Left renal pelvis (tissue), 4 donors: ENCODE results near the gene BBS9. TPM values are rescaled to one million over a fixed set of nuclear protein-coding genes. Genes with fewer than 3 reads are reported as not detected.
"Not testable (repeated sequence)": the region's sequence is repeated elsewhere in the genome, so short reads cannot be mapped to it uniquely, and the experiment has no call there.

ENCODE experiments used
- DNase-seq, 4 donors: peaks; one replicate each; pipeline ENCODE4 v3.0.0-alpha.2; 2013; ENCODE audit warnings: low read depth in 4 of 4, low spot score in 3 of 4
- polyA plus RNA-seq, 4 donors: library from polyadenylated mRNA; unstranded; fragments of 120-200 nt; gene quantifications; one replicate each; pipeline ENCODE4 v1.2.1, GENCODE V29; 2013; ENCODE audit not compliant: insufficient read length in 4 of 4

The BBS9 gene
- polyA plus RNA-seq, 4 donors: 16.2 to 20.2 (median 18.9) TPM

GRCh38 chr7:33485747-33486493 lies 356.6 kb downstream of the BBS9 start:
- no peak for DNase-seq

GRCh38 chr7:33486633-33487032 lies 357.3 kb downstream of the BBS9 start:
- DNase-seq: no peak

GRCh38 chr7:33487998-33488682 lies 358.8 kb downstream of the BBS9 start:
- DNase-seq: no peak

- no peak for DNase-seq
Observed at GRCh38 chr7:33494474-33494873, 365.1 kb downstream of the BBS9 start.

GRCh38 chr7:33495207-33495606 lies 365.8 kb downstream of the BBS9 start:
- DNase-seq: no peak

GRCh38 chr7:33497051-33497450 lies 367.7 kb downstream of the BBS9 start:
- no peak for DNase-seq

GRCh38 chr7:33500703-33501701 lies 371.6 kb downstream of the BBS9 start:
- no peak for DNase-seq

- DNase-seq: no peak
Observed at GRCh38 chr7:33503014-33503413, 373.6 kb downstream of the BBS9 start.

GRCh38 chr7:33503736-33504135 lies 374.4 kb downstream of the BBS9 start:
- no peak for DNase-seq

GRCh38 chr7:33504266-33504665 lies 374.9 kb downstream of the BBS9 start:
- no peak for DNase-seq

GRCh38 chr7:33509206-33509605 lies 379.8 kb downstream of the BBS9 start:
- no peak for DNase-seq

GRCh38 chr7:33511778-33512177 lies 382.4 kb downstream of the BBS9 start:
- no peak for DNase-seq

GRCh38 chr7:33516568-33516967 lies 387.2 kb downstream of the BBS9 start:
- DNase-seq: no peak

- no peak for DNase-seq
Observed at GRCh38 chr7:33517191-33517590, 387.8 kb downstream of the BBS9 start.

- not testable (repeated sequence) for DNase-seq
Observed at GRCh38 chr7:33527008-33527407, 397.6 kb downstream of the BBS9 start.

GRCh38 chr7:33527613-33528012 lies 398.2 kb downstream of the BBS9 start:
- DNase-seq: not testable (repeated sequence)

- DNase-seq: no peak
Observed at GRCh38 chr7:33529070-33529469, 399.7 kb downstream of the BBS9 start.

GRCh38 chr7:33530664-33531063 lies 401.3 kb downstream of the BBS9 start:
- DNase-seq: no peak

GRCh38 chr7:33531888-33532287 lies 402.5 kb downstream of the BBS9 start:
- no peak for DNase-seq

GRCh38 chr7:33534833-33535232 lies 405.5 kb downstream of the BBS9 start:
- DNase-seq: no peak

- no peak for DNase-seq
Observed at GRCh38 chr7:33535989-33536388, 406.6 kb downstream of the BBS9 start.
